ENCODE measurements around the gene MEF2B.

DNA sequence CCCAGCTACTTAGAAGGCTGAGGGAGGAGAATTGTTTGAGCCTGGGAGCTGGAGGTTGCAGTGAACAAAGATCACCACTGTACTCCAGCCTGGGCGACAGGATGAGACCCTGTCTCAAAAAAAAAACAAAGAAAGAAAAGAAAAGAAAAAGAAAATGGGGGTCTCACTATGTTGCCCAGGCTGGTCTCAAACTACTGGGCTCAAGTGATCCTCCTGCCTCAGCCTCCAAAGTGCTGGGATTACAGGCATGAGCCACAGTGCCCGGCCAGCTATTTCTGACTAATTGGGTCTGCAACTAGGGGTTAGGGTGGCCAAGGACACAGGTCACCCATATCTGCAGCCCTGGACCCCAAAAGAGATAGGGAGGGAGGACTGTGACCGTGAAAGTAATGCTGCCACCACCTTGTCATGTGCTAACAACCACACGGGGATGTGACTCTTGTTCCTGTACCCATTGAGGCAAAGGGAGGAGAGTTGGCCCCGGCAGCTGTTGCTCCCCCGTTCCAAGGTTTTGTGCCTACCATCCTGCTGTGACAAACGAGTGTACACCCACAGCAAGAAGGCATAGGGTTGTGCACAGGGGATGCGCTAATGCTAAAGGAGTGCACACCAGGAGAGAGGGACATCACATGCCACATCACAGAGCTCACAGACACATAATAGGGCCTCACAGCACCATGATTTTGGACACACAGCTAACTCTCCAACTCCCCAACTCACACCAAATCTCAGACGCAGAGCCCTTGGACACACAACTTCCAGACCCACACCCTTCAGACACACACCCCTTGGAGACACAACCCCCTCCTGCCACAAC, 619 bp downstream of the MEF2B start:
- TF ChIP-seq, protein P1, sequence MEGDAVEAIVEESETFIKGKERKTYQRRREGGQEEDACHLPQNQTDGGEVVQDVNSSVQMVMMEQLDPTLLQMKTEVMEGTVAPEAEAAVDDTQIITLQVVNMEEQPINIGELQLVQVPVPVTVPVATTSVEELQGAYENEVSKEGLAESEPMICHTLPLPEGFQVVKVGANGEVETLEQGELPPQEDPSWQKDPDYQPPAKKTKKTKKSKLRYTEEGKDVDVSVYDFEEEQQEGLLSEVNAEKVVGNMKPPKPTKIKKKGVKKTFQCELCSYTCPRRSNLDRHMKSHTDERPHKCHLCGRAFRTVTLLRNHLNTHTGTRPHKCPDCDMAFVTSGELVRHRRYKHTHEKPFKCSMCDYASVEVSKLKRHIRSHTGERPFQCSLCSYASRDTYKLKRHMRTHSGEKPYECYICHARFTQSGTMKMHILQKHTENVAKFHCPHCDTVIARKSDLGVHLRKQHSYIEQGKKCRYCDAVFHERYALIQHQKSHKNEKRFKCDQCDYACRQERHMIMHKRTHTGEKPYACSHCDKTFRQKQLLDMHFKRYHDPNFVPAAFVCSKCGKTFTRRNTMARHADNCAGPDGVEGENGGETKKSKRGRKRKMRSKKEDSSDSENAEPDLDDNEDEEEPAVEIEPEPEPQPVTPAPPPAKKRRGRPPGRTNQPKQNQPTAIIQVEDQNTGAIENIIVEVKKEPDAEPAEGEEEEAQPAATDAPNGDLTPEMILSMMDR (IDR thresholded peaks at IDR 0.05), result no peak
- TF ChIP-seq POLR2A (IDR thresholded peaks at IDR 0.05), result no peak

Measured in lower leg skin (tissue), 3 donors.